ENCODE data around the gene OSBPL8.
"Not testable (repeated sequence)": the region's sequence is repeated elsewhere in the genome, so short reads cannot be mapped to it uniquely, and the experiment has no call there.

OSBPL8 gene

DNA sequence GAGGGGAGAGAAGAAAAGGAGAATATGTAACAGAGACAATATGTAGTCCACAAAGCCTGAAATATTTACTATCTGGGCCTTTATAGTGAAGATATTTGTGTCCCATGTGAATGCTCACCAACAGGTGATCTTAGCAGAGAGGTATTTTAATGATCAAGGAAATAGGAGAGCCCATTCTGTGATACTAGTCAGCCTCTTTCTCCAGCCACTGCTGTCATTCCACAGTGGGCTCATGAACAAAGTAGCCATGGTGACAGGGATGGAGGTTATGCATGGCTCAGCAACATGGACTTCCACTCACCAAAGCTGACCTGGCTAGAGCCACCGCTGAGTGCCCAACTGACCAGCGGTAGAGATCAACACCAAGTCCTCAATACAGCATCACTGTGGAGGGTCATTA lies 58.2 kb downstream of the OSBPL8 start:
- POLR2A ChIA-PET, result interaction anchor here (0.6 kb wide), 1 partner anchor 429 kb away, joined by 6 read pairs; no protein-coding TSS in a partner anchor
- peaks cover 0 to 5% (median 2%) of the 10 kb centered on the region in 5 experiments for H3K9me3 ChIP-seq (ENCODE audit: control extremely low read depth in 1 of 5, control insufficient read depth in 4 of 5, insufficient read depth in 2 of 5, low read depth in 1 of 5, low read length in 4 of 5)
- WGBS (ENCODE audit: insufficient coverage), result 100% methylated on average over 2 of the region's 2 CpGs
- H3K27me3 ChIP-seq (replicated peaks in 2 of 5; ENCODE audit: control insufficient read depth in 4 of 5, insufficient read depth in 5 of 5, low read length in 4 of 5), result no peaks in the 10 kb centered on the region
- H3K27ac ChIP-seq (ENCODE audit: insufficient read depth in 1 of 2, low read depth in 1 of 2, low read length in 2 of 2, poor library complexity in 1 of 2, severe bottlenecking in 2 of 2), result no peak overlapping the region
- H3K36me3 ChIP-seq (ENCODE audit: control insufficient read depth in 4 of 4, insufficient read depth in 4 of 4, low read length in 3 of 4), result peaks cover 0 to 13% (median 1%) of the 10 kb centered on the region in 4 experiments
- CTCF ChIA-PET, result no interaction called here
- DNase-seq, result no peak
- no peak overlapping the region for H3K4me3 ChIP-seq (ENCODE audit: control insufficient read depth in 1 of 7, extremely low read depth in 1 of 7, insufficient read depth in 4 of 7, low read depth in 2 of 7, low read length in 6 of 7)
- H3K4me1 ChIP-seq (ENCODE audit: control extremely low read depth in 1 of 4, control insufficient read depth in 4 of 4, insufficient read depth in 4 of 4, low read length in 3 of 4), result no peaks in the 10 kb centered on the region

- WGBS (ENCODE audit: insufficient coverage), result 98% methylated on average over 4 of the region's 4 CpGs
Measured at GRCh38 chr12:76499136-76499535, 60.4 kb downstream of the OSBPL8 start.

GRCh38 chr12:76495556-76495955 lies 64.0 kb downstream of the OSBPL8 start:
- WGBS (ENCODE audit: insufficient coverage), result 100% methylated on average over 1 of the region's 1 CpG
- DNase-seq, result no peak
- Histone ChIP-seq H3K4me3 (ENCODE audit: control insufficient read depth in 1 of 7, extremely low read depth in 1 of 7, insufficient read depth in 4 of 7, low read depth in 2 of 7, low read length in 6 of 7) (no peak overlapping the region), H3K9me3 (ENCODE audit: control extremely low read depth in 1 of 5, control insufficient read depth in 4 of 5, insufficient read depth in 2 of 5, low read depth in 1 of 5, low read length in 4 of 5) (peaks cover 3 to 32% (median 11%) of the 10 kb centered on the region in 5 experiments), H3K27me3 (replicated peaks in 2 of 5; ENCODE audit: control insufficient read depth in 4 of 5, insufficient read depth in 5 of 5, low read length in 4 of 5) (no peaks in the 10 kb centered on the region), H3K4me1 (ENCODE audit: control extremely low read depth in 1 of 4, control insufficient read depth in 4 of 4, insufficient read depth in 4 of 4, low read length in 3 of 4) (no peaks in the 10 kb centered on the region), H3K27ac (ENCODE audit: insufficient read depth in 1 of 2, low read depth in 1 of 2, low read length in 2 of 2, poor library complexity in 1 of 2, severe bottlenecking in 2 of 2) (no peak overlapping the region), H3K36me3 (ENCODE audit: control insufficient read depth in 4 of 4, insufficient read depth in 4 of 4, low read length in 3 of 4) (peaks cover 4 to 12% (median 5%) of the 10 kb centered on the region in 4 experiments)
- POLR2A ChIA-PET, result interaction anchor here (0.6 kb wide), 1 partner anchor 10 kb away, joined by 5 read pairs; no protein-coding TSS in a partner anchor
- CTCF ChIA-PET, result no interaction called here

More at GRCh38 chr12:76499136-76499535, 60.4 kb downstream of the OSBPL8 start:
- H3K4me1 ChIP-seq (ENCODE audit: control extremely low read depth in 1 of 4, control insufficient read depth in 4 of 4, insufficient read depth in 4 of 4, low read length in 3 of 4); POLR2A ChIA-PET; CTCF ChIA-PET; H3K27me3 ChIP-seq (replicated peaks in 2 of 5; ENCODE audit: control insufficient read depth in 4 of 5, insufficient read depth in 5 of 5, low read length in 4 of 5); DNase-seq; H3K27ac ChIP-seq (ENCODE audit: insufficient read depth in 1 of 2, low read depth in 1 of 2, low read length in 2 of 2, poor library complexity in 1 of 2, severe bottlenecking in 2 of 2); H3K4me3 ChIP-seq (ENCODE audit: control insufficient read depth in 1 of 7, extremely low read depth in 1 of 7, insufficient read depth in 4 of 7, low read depth in 2 of 7, low read length in 6 of 7): not testable (repeated sequence)
- Histone ChIP-seq H3K36me3 (ENCODE audit: control insufficient read depth in 4 of 4, insufficient read depth in 4 of 4, low read length in 3 of 4) (peaks cover 0 to 14% (median 2%) of the 10 kb centered on the region in 4 experiments), H3K9me3 (ENCODE audit: control extremely low read depth in 1 of 5, control insufficient read depth in 4 of 5, insufficient read depth in 2 of 5, low read depth in 1 of 5, low read length in 4 of 5) (peaks cover 0 to 13% (median 3%) of the 10 kb centered on the region in 5 experiments)

DNA sequence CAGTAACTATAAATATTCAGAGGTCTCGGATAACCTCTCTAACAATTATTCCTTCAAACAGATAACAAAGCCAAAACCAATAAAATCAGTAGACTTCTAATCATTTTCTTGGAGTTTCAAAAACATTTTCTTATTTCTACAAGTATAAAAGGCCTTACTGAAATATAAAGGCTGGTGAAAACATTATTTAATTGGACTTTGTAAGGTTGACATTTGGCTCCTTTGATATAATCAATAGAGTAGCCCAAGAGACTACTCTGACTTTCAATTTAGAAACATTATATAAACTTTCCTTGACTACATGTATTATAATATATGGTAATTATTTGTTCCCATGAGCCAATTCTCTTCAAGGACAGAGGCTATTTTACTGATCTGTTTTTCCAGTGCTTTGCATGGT lies 68.3 kb downstream of the OSBPL8 start:
- WGBS (ENCODE audit: insufficient coverage), result no CpG with 5 or more reads among the region's 1 CpG
- no peak overlapping the region for H3K27ac ChIP-seq (ENCODE audit: insufficient read depth in 1 of 2, low read depth in 1 of 2, low read length in 2 of 2, poor library complexity in 1 of 2, severe bottlenecking in 2 of 2)
- H3K36me3 ChIP-seq (ENCODE audit: control insufficient read depth in 4 of 4, insufficient read depth in 4 of 4, low read length in 3 of 4), result peaks cover 4 to 22% (median 11%) of the 10 kb centered on the region in 4 experiments
- POLR2A ChIA-PET, result interaction anchor here (0.6 kb wide), 1 partner anchor 709 kb away, joined by 3 read pairs; no protein-coding TSS in a partner anchor
- CTCF ChIA-PET, result interaction anchor here (1.2 kb wide), 1 partner anchor 303 kb away, joined by 3 read pairs; no protein-coding TSS in a partner anchor
- no peak for DNase-seq
- H3K27me3 ChIP-seq (replicated peaks in 2 of 5; ENCODE audit: control insufficient read depth in 4 of 5, insufficient read depth in 5 of 5, low read length in 4 of 5), result no peaks in the 10 kb centered on the region
- H3K4me3 ChIP-seq (ENCODE audit: control insufficient read depth in 1 of 7, extremely low read depth in 1 of 7, insufficient read depth in 4 of 7, low read depth in 2 of 7, low read length in 6 of 7), result no peak overlapping the region
- no peaks in the 10 kb centered on the region for H3K4me1 ChIP-seq (ENCODE audit: control extremely low read depth in 1 of 4, control insufficient read depth in 4 of 4, insufficient read depth in 4 of 4, low read length in 3 of 4)
- peaks cover 3 to 39% (median 18%) of the 10 kb centered on the region in 5 experiments for H3K9me3 ChIP-seq (ENCODE audit: control extremely low read depth in 1 of 5, control insufficient read depth in 4 of 5, insufficient read depth in 2 of 5, low read depth in 1 of 5, low read length in 4 of 5)

GRCh38 chr12:76490763-76491162 lies 68.8 kb downstream of the OSBPL8 start:
- no peak for DNase-seq
- POLR2A ChIA-PET, result no interaction called here

DNA sequence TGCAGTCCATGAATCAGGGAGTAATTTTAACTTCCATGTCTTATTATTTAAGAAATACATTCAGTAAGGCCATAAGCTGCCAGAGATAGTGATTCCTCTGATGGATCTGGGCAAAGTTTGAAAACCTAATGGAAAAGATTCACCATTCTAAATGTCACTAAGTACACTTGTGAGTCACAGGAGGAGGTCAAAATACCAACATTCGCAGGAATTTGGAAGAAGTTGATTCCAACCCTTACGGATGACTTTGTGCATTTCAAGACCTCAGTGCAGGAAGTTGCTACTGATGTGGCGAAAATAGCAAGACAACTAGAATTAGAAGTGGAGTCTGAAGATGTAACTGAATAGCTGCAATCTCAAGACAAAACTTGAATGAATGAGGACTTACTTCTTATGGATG lies 69.8 kb downstream of the OSBPL8 start:
- Histone ChIP-seq H3K9me3 (ENCODE audit: control extremely low read depth in 1 of 5, control insufficient read depth in 4 of 5, insufficient read depth in 2 of 5, low read depth in 1 of 5, low read length in 4 of 5) (peaks cover 3 to 36% (median 18%) of the 10 kb centered on the region in 5 experiments), H3K4me1 (ENCODE audit: control extremely low read depth in 1 of 4, control insufficient read depth in 4 of 4, insufficient read depth in 4 of 4, low read length in 3 of 4) (no peaks in the 10 kb centered on the region), H3K27ac (ENCODE audit: insufficient read depth in 1 of 2, low read depth in 1 of 2, low read length in 2 of 2, poor library complexity in 1 of 2, severe bottlenecking in 2 of 2) (no peak overlapping the region), H3K36me3 (ENCODE audit: control insufficient read depth in 4 of 4, insufficient read depth in 4 of 4, low read length in 3 of 4) (peaks cover 4 to 22% (median 11%) of the 10 kb centered on the region in 4 experiments), H3K4me3 (ENCODE audit: control insufficient read depth in 1 of 7, extremely low read depth in 1 of 7, insufficient read depth in 4 of 7, low read depth in 2 of 7, low read length in 6 of 7) (no peak overlapping the region), H3K27me3 (replicated peaks in 2 of 5; ENCODE audit: control insufficient read depth in 4 of 5, insufficient read depth in 5 of 5, low read length in 4 of 5) (no peaks in the 10 kb centered on the region)
- no peak for DNase-seq
- ChIA-PET CTCF (interaction anchor here (1.2 kb wide), 1 partner anchor 305 kb away, joined by 3 read pairs; no protein-coding TSS in a partner anchor), POLR2A (no interaction called here)
- WGBS (ENCODE audit: insufficient coverage), result 96% methylated on average over 3 of the region's 3 CpGs

More at GRCh38 chr12:76490763-76491162, 68.8 kb downstream of the OSBPL8 start:
- peaks cover 3 to 39% (median 18%) of the 10 kb centered on the region in 5 experiments for H3K9me3 ChIP-seq (ENCODE audit: control extremely low read depth in 1 of 5, control insufficient read depth in 4 of 5, insufficient read depth in 2 of 5, low read depth in 1 of 5, low read length in 4 of 5)
- H3K27me3 ChIP-seq (replicated peaks in 2 of 5; ENCODE audit: control insufficient read depth in 4 of 5, insufficient read depth in 5 of 5, low read length in 4 of 5), result no peaks in the 10 kb centered on the region
- H3K4me1 ChIP-seq (ENCODE audit: control extremely low read depth in 1 of 4, control insufficient read depth in 4 of 4, insufficient read depth in 4 of 4, low read length in 3 of 4), result no peaks in the 10 kb centered on the region
- H3K36me3 ChIP-seq (ENCODE audit: control insufficient read depth in 4 of 4, insufficient read depth in 4 of 4, low read length in 3 of 4), result peaks cover 4 to 22% (median 11%) of the 10 kb centered on the region in 4 experiments
- H3K4me3 ChIP-seq (ENCODE audit: control insufficient read depth in 1 of 7, extremely low read depth in 1 of 7, insufficient read depth in 4 of 7, low read depth in 2 of 7, low read length in 6 of 7), result no peak overlapping the region
- H3K27ac ChIP-seq (ENCODE audit: insufficient read depth in 1 of 2, low read depth in 1 of 2, low read length in 2 of 2, poor library complexity in 1 of 2, severe bottlenecking in 2 of 2), result no peak overlapping the region
- WGBS (ENCODE audit: insufficient coverage), result 100% methylated on average over 1 of the region's 4 CpGs
- CTCF ChIA-PET, result interaction anchor here (1.2 kb wide), 1 partner anchor 304 kb away, joined by 3 read pairs; no protein-coding TSS in a partner anchor

DNA sequence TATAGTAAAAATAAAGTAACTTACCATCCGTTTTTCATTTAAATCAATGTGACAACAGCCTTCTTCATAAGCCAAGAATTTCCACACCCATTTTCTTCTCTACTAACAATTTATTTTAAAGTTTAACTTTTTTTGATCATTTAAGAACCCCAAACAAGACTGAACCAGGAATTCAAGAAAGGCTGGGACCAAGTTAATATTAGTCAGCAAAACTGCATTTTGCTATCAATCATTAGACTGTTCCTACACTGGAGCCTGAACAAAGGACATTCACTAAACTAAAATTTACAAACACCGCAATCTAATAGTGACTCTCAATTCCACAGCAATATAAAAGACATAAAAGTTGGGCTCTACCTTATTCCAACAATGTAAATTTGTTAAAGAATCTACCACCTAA lies 73.6 kb downstream of the OSBPL8 start:
- WGBS (ENCODE audit: insufficient coverage), result 100% methylated on average over 1 of the region's 2 CpGs
- Histone ChIP-seq H3K4me1 (ENCODE audit: control extremely low read depth in 1 of 4, control insufficient read depth in 4 of 4, insufficient read depth in 4 of 4, low read length in 3 of 4) (no peaks in the 10 kb centered on the region), H3K27me3 (replicated peaks in 2 of 5; ENCODE audit: control insufficient read depth in 4 of 5, insufficient read depth in 5 of 5, low read length in 4 of 5) (no peaks in the 10 kb centered on the region), H3K4me3 (ENCODE audit: control insufficient read depth in 1 of 7, extremely low read depth in 1 of 7, insufficient read depth in 4 of 7, low read depth in 2 of 7, low read length in 6 of 7) (no peak overlapping the region), H3K36me3 (ENCODE audit: control insufficient read depth in 4 of 4, insufficient read depth in 4 of 4, low read length in 3 of 4) (peaks cover 3 to 16% (median 9%) of the 10 kb centered on the region in 4 experiments), H3K9me3 (ENCODE audit: control extremely low read depth in 1 of 5, control insufficient read depth in 4 of 5, insufficient read depth in 2 of 5, low read depth in 1 of 5, low read length in 4 of 5) (peaks cover 0 to 11% (median 8%) of the 10 kb centered on the region in 5 experiments), H3K27ac (ENCODE audit: insufficient read depth in 1 of 2, low read depth in 1 of 2, low read length in 2 of 2, poor library complexity in 1 of 2, severe bottlenecking in 2 of 2) (no peak overlapping the region)
- ChIA-PET POLR2A (no interaction called here), CTCF (interaction anchor here (0.6 to 1.5 kb wide), 2 partner anchors 30 to 65 kb away, joined by 3 read pairs; no protein-coding TSS in a partner anchor)
- no peak for DNase-seq

Measured in common myeloid progenitor, CD34-positive (primary cell).